ENCODE results near the gene BRIP1.

DNA sequence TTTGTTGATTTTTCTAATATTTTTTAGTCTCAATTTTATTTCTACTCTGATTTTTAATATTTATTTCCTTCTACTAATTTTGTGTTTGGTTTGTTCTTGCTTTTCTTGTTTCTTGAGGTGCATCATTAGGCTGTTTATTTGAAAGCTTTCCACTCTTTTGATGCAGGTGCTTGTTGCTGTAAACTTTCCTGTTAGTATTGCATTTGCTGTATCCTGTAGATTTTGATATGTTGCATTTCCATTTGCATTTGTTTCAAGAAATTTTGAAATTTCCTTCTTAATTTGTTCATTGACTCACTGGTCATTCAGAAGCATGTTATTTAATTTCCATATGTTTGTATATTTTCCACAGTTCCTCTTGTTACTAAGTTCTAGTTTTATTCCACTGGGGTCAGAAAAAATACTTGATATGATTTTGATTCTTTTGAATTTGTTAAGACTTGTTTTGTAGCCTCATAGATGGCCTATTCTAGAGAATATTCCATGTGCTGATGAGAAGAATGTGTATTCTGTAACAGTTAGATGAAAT is 229.3 kb downstream of the BRIP1 start:
- TF ChIP-seq CTCF (IDR thresholded peaks at IDR 0.05; ENCODE audit: extremely low read depth in 1 of 2, insufficient read depth in 1 of 2, low read depth in 1 of 2, low read length in 2 of 2): no peak
- no peak for TF ChIP-seq POLR2A (IDR thresholded peaks at IDR 0.05; ENCODE audit: low read depth, low read length)
